Measurements from ENCODE around the gene DLGAP5.
A peak's percentile ranks its signal among the peaks of the same experiment; 100 is the strongest.

DLGAP5 gene

GRCh38 chr14:55192054-55192621, 753 bp upstream of the DLGAP5 start:
- peak overlapping the region; percentile 92 for H3K4me3 ChIP-seq (ENCODE audit: low read depth, low read length)
- DNase-seq (ENCODE audit: low read depth): no peak
- no peak for TF ChIP-seq POLR2A (IDR thresholded peaks at IDR 0.05; ENCODE audit: extremely low read depth, insufficient read length)

GRCh38 chr14:55190906-55191202, 531 bp downstream of the DLGAP5 start:
- peak overlapping the region; percentile 92 for H3K4me3 ChIP-seq (ENCODE audit: low read depth, low read length)
- no peak for TF ChIP-seq POLR2A (IDR thresholded peaks at IDR 0.05; ENCODE audit: extremely low read depth, insufficient read length)
- no peak for TF ChIP-seq MAX (IDR thresholded peaks at IDR 0.05; ENCODE audit: low read depth, low read length)
- no peak for TF ChIP-seq MYC (IDR thresholded peaks at IDR 0.05; ENCODE audit: low read depth, low read length)
- no peak for TF ChIP-seq CTCF (IDR thresholded peaks at IDR 0.05; ENCODE audit: low read depth, low read length)
- DNase-seq (ENCODE audit: low read depth): no peak

- DNase-seq (ENCODE audit: low read depth): no peak
- no peak for TF ChIP-seq MAX (IDR thresholded peaks at IDR 0.05; ENCODE audit: low read depth, low read length)
- H3K4me3 ChIP-seq (ENCODE audit: low read depth, low read length): peak overlapping the region; percentile 92
These were observed 2.6 kb downstream of the DLGAP5 start for GRCh38 chr14:55188686-55189295.

- TF ChIP-seq MYC (IDR thresholded peaks at IDR 0.05; ENCODE audit: low read depth, low read length) (no peak), CTCF (IDR thresholded peaks at IDR 0.05; ENCODE audit: low read depth, low read length) (no peak), POLR2A (IDR thresholded peaks at IDR 0.05; ENCODE audit: extremely low read depth, insufficient read length) (no peak), MAX (IDR thresholded peaks at IDR 0.05; ENCODE audit: low read depth, low read length) (no peak)
- no peak overlapping the region for H3K4me3 ChIP-seq (ENCODE audit: low read depth, low read length)
- no peak for DNase-seq (ENCODE audit: low read depth)
These were observed 11.0 kb downstream of the DLGAP5 start for GRCh38 chr14:55180434-55180833.

- TF ChIP-seq CTCF (IDR thresholded peaks at IDR 0.05; ENCODE audit: low read depth, low read length) (no peak), MYC (IDR thresholded peaks at IDR 0.05; ENCODE audit: low read depth, low read length) (no peak), MAX (IDR thresholded peaks at IDR 0.05; ENCODE audit: low read depth, low read length) (no peak), POLR2A (IDR thresholded peaks at IDR 0.05; ENCODE audit: extremely low read depth, insufficient read length) (no peak)
- no peak for DNase-seq (ENCODE audit: low read depth)
- no peak overlapping the region for H3K4me3 ChIP-seq (ENCODE audit: low read depth, low read length)
These were observed 11.4 kb downstream of the DLGAP5 start for GRCh38 chr14:55180006-55180405.

GRCh38 chr14:55170526-55170925, 20.9 kb downstream of the DLGAP5 start:
- TF ChIP-seq POLR2A (IDR thresholded peaks at IDR 0.05; ENCODE audit: extremely low read depth, insufficient read length) (no peak), CTCF (IDR thresholded peaks at IDR 0.05; ENCODE audit: low read depth, low read length) (no peak), MYC (IDR thresholded peaks at IDR 0.05; ENCODE audit: low read depth, low read length) (no peak), MAX (IDR thresholded peaks at IDR 0.05; ENCODE audit: low read depth, low read length) (no peak)
- H3K4me3 ChIP-seq (ENCODE audit: low read depth, low read length): no peak overlapping the region
- DNase-seq (ENCODE audit: low read depth): no peak

GRCh38 chr14:55160989-55161388, 30.4 kb downstream of the DLGAP5 start:
- DNase-seq (ENCODE audit: low read depth): peak; percentile 32
- H3K4me3 ChIP-seq (ENCODE audit: low read depth, low read length): no peak overlapping the region
- TF ChIP-seq CTCF (IDR thresholded peaks at IDR 0.05; ENCODE audit: low read depth, low read length): peak; percentile 17
- TF ChIP-seq POLR2A (IDR thresholded peaks at IDR 0.05; ENCODE audit: extremely low read depth, insufficient read length): no peak
- TF ChIP-seq MAX (IDR thresholded peaks at IDR 0.05; ENCODE audit: low read depth, low read length): no peak
